GM18526 (cell line): Measurements from ENCODE around the gene SPOCD1.

Experiments
- POLR2A ChIP-seq: IDR thresholded peaks from 3 replicates; pipeline ENCODE4 v1.6.1; 2011; ENCODE audit not compliant: insufficient read length; ENCODE audit errors: extremely low read depth

Gene SPOCD1

GRCh38 chr1:31815752-31816500 lies at the start of gene SPOCD1:
Gene SPOCD1 (minus strand): TSS chr1:31816022. CDS start chr1:31815333, 689 bp downstream.
- TF ChIP-seq POLR2A = no peak

GRCh38 chr1:31862071-31862470 lies 46.2 kb upstream of the SPOCD1 start:
- TF ChIP-seq POLR2A = no peak

GRCh38 chr1:31861346-31861745 lies 45.5 kb upstream of the SPOCD1 start:
- TF ChIP-seq POLR2A = no peak

- no peak for TF ChIP-seq POLR2A
Observed at GRCh38 chr1:31860581-31860980, 44.8 kb upstream of the SPOCD1 start.

- TF ChIP-seq POLR2A = no peak
Observed at GRCh38 chr1:31859719-31860118, 43.9 kb upstream of the SPOCD1 start.

GRCh38 chr1:31859044-31859443 lies 43.2 kb upstream of the SPOCD1 start:
- no peak for TF ChIP-seq POLR2A

DNA sequence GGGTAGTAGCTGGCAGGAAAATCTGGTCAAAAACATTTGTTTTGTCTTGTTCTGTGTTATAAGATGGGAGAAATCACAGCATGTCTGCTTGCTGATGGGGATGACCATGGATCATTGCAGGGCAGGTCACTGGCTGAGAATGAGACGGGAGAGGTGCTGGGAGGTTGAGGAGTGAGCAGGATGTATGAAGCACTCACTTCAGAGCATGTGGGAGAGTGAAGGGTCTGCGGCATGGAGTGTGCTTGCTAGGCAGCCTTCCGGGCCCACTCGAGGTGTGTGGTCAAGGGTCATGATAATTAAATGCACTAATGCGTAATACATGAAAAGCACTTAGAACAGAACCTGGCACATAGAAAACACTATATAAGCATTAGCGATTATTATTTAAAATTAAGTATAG lies 42.0 kb upstream of the SPOCD1 start:
- no peak for TF ChIP-seq POLR2A

- no peak for TF ChIP-seq POLR2A
Observed at GRCh38 chr1:31856140-31856539, 40.3 kb upstream of the SPOCD1 start.

- no peak for TF ChIP-seq POLR2A
Observed at GRCh38 chr1:31855038-31855845, 39.4 kb upstream of the SPOCD1 start.

- no peak for TF ChIP-seq POLR2A
Observed at GRCh38 chr1:31849653-31850052, 33.8 kb upstream of the SPOCD1 start.

GRCh38 chr1:31848381-31848897 lies 32.6 kb upstream of the SPOCD1 start:
- TF ChIP-seq POLR2A = no peak

DNA sequence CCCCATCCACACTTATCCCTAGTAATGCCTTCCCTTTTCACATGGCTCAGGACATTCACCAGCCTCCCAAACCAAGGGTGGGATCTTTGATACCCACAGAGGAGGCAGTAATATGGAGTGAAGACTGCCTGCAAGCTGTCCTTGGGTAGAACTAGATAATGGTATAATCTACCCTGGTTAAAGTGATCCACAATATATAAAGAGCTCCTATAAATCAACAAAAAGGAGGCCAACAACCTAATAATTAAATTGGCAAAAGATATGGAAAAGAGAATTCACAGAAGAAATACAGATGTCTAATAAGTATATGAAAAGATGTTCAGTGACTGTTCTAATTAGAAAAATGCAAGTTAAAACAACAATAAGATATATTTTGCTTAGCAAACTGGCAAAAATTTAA lies 30.7 kb upstream of the SPOCD1 start:
- no peak for TF ChIP-seq POLR2A

GRCh38 chr1:31843506-31843905 lies 27.7 kb upstream of the SPOCD1 start:
- TF ChIP-seq POLR2A = no peak

GRCh38 chr1:31839662-31840343 lies 24.0 kb upstream of the SPOCD1 start:
- TF ChIP-seq POLR2A = no peak

- TF ChIP-seq POLR2A = no peak
Observed at GRCh38 chr1:31837451-31838158, 21.8 kb upstream of the SPOCD1 start.

DNA sequence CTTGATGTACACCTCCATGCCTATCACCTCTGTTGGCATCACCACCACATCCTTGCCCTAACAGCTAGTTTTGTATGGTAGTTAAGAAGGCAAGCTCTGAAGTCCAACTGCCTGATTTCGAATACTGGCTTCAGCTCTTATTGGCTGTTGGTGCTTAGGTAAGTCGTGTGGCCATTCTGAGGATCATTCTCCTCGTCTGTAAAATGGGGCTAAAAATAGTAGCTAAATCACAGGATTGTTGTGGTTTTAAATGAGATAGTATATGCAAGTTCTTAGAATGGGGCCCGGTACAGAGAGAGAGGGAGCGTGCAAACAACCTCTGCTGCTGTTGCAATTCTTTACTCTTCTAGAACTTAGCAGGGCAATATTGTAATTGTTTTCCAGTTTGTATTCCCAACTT lies 20.8 kb upstream of the SPOCD1 start:
- TF ChIP-seq POLR2A = no peak

DNA sequence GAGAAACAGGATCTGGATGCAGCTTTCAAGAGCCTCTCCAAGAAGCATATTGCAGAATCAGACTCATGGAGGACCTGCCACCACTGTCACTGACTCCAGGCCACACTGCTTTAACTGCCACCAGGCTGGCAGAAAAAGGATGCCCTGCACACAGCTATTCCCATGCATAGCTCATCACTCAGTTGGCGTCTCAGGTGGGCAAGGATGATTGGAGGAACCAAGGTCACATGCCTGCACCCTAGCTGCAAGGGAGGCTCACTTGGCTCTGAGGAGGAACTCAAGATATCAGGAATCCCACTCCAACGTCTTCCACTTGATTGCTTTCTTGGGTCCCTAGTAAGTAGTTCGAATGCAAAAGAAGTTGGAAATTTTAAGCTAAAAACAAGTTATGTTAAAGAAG lies 19.6 kb upstream of the SPOCD1 start:
- no peak for TF ChIP-seq POLR2A
